Mucosa of descending colon (tissue), 3 donors: Measurements from ENCODE around the gene OFD1. TPM values are rescaled to one million over a fixed set of nuclear protein-coding genes. Genes with fewer than 3 reads are reported as not detected.

Experiments used
- ATAC-seq: fragments of 200-7000 bp; cut with Tn5 transposase; one replicate; pipeline ENCODE4 v1.9.1; 2020; ENCODE audit warnings: mild to moderate bottlenecking, moderate library complexity
- DNase-seq, 3 donors: peaks; one replicate each; pipeline ENCODE4 v3.0.0-alpha.2; 2020
- H3K36me3 ChIP-seq: fragments of 200-600 bp; one replicate; pipeline ENCODE4 v1.8.0; 2021; ENCODE audit warnings: low read depth, mild to moderate bottlenecking
- H3K4me1 ChIP-seq: fragments of 200-600 bp; one replicate; pipeline ENCODE4 v1.8.0; 2021; ENCODE audit warnings: low read depth, mild to moderate bottlenecking
- H3K4me3 ChIP-seq: fragments of 200-600 bp; one replicate; pipeline ENCODE4 v1.8.0; 2021; ENCODE audit warnings: mild to moderate bottlenecking
- H3K9me3 ChIP-seq: fragments of 200-600 bp; one replicate; pipeline ENCODE4 v1.8.0; 2021; ENCODE audit warnings: mild to moderate bottlenecking
- intact Hi-C, 2 donors: fragments of 100-400 bp; cut with DNase I in 1 of 2; cut with micrococcal nuclease in 1 of 2; formaldehyde crosslinking; loops; one replicate each; pipeline versions ENCODE4 v1.11.0 to v1.11.1; 2022; cut with DNase I, micrococcal nuclease
- total RNA-seq, 3 donors: library from RNA; stranded (reverse); fragmentation: NEBNext Ultra II Directional in 2 of 3; extraction: Animal tissue kit (Norgen Biotek cat#: 25700) in 2 of 3; gene quantifications; one replicate each; pipeline versions ENCODE4 v1.2.1 to v1.2.4, GENCODE V29; 2021 to 2023
- TF ChIP-seq, protein P1 (sequence below): fragments of 200-600 bp; IDR thresholded peaks from one replicate; pipeline ENCODE4 v1.8.0; 2022; ENCODE audit warnings: antibody characterized with exemption, mild to moderate bottlenecking
- donor health status: DM: no; HTN: no; CAD: no; lungs with moderate emphysema.
- donor health status: DM: no; HTN: no; CAD: no.
- donor health status: DM: no; HTN: yes; CAD: no.

The OFD1 gene
- total RNA-seq, 3 donors from 2014 or later, result 26.0 to 49.4 (median 32.6) TPM

DNA sequence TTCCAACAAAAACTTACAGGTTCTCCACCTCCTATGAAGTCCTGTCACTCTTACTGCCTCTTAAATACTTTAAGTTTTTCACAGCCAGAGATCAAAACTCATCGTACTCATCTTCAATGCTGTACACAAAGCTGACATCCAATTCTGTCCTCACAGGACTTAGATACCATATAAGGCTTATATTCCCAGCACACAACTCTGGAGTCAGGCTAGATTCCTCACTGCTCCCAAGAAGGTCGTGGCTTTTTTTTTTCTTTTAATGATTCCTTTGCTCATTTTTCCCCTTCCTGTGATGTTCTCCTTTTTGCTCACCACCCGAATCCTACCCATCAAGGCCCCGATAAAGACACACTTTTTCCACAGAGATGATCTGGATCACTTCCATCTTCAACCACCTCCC, 1.0 kb upstream of the OFD1 start:
- Histone ChIP-seq H3K9me3 (no peaks in the 10 kb centered on the region), H3K4me3 (no peak overlapping the region), H3K36me3 (no peaks in the 10 kb centered on the region), H3K4me1 (no peaks in the 10 kb centered on the region)
- TF ChIP-seq, protein P1, sequence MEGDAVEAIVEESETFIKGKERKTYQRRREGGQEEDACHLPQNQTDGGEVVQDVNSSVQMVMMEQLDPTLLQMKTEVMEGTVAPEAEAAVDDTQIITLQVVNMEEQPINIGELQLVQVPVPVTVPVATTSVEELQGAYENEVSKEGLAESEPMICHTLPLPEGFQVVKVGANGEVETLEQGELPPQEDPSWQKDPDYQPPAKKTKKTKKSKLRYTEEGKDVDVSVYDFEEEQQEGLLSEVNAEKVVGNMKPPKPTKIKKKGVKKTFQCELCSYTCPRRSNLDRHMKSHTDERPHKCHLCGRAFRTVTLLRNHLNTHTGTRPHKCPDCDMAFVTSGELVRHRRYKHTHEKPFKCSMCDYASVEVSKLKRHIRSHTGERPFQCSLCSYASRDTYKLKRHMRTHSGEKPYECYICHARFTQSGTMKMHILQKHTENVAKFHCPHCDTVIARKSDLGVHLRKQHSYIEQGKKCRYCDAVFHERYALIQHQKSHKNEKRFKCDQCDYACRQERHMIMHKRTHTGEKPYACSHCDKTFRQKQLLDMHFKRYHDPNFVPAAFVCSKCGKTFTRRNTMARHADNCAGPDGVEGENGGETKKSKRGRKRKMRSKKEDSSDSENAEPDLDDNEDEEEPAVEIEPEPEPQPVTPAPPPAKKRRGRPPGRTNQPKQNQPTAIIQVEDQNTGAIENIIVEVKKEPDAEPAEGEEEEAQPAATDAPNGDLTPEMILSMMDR, result no peak
- intact Hi-C loops, result no loop called here
- ATAC-seq (no peak), DNase-seq (no peak)

DNA sequence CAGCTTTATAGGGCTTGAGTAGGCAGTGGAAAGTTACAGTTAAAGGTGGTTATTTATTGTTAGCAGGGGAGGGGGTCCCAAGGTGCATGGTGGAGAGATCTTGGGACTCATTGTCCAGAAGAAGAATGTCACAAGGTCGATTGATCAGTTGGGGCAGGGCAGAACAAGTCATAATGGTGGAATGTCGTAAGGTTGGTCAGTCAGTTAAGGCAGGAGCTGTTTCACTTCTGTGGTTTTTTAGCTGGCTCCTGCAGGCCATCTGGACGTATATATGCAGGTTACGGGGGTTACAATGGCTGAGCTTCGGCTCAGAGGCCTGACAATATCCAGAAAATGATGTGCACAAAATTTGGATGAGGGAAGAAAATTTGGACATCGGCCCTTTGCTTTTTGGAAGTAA, 7.1 kb downstream of the OFD1 start:
- TF ChIP-seq, protein P1, result no peak
- Histone ChIP-seq H3K9me3 (no peaks in the 10 kb centered on the region), H3K36me3 (no peaks in the 10 kb centered on the region), H3K4me3 (no peak overlapping the region), H3K4me1 (no peaks in the 10 kb centered on the region)
- no peak for DNase-seq
- no peak for ATAC-seq
- intact Hi-C loops, result loop anchor here in 1 of 2 donors (5.0 kb wide), 1 partner anchor 84 kb away; no protein-coding TSS in a partner anchor

DNA sequence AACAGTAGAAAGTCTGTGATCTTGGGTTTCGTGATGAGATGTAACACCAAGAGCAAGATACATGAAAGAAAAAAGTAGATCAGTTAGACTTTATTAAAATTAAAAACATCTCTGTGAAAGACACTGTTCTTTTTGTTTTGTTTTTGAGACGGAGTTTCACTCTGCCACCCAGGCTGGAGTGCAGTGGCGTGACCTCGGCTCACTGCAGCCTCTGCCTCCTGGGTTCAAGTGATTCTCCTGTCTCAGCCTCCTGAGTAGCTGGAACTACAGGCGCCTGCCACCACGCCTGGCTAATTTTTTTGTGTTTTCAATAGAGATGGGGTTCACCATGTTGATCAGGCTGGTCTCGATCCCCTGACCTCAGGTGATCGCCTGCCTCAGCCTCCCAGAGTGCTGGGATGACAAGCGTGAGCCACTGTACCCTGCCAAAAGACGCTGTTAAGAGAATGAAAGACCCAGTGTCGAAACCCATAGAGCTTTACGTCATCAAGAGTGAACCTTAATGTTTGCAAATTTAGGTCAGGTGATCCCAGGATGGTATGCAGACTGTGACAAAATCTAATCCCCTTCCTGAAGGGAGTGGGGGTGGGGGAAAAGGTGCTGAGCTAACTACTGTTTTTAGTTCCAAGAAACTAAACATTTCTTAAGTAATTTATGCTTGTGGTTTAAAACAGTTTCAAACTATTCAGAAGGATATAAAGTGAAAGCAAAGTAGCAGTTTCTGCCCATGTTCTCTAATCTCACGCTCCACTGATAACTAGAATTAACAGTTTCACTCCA, 8.0 kb downstream of the OFD1 start:
- ATAC-seq (peak; percentile 58), DNase-seq (no peak)
- TF ChIP-seq, protein P1, result no peak
- Histone ChIP-seq H3K4me1 (no peaks in the 10 kb centered on the region), H3K9me3 (no peaks in the 10 kb centered on the region), H3K36me3 (no peaks in the 10 kb centered on the region), H3K4me3 (no peak overlapping the region)
- intact Hi-C loops, result loop anchor here in 1 of 2 donors (5.0 kb wide), 1 partner anchor 85 kb away; no protein-coding TSS in a partner anchor

DNA sequence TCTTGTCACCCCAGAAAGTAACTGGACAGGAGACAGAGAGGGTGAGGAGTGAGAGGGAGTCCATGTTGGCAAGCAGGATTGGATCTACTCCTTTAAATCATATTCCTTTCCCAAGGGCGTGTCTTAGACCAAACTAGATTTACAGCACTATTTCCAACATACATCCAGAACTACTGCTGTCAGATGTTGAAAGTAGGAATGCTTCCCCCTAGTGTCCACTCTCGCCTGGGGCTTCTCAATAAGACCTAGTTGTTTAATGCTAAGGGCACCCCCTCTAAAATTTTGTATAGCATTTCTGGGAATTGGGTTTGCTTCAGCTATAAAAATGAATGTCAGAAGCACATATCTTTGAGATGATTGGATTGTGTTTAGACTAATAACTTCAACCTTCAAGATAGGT, 13.3 kb downstream of the OFD1 start:
- TF ChIP-seq, protein P1, result no peak
- ATAC-seq, result peak; percentile 84
- intact Hi-C loops, result loop anchor here in 1 of 2 donors (5.0 kb wide), 1 partner anchor 284 kb away; no protein-coding TSS in a partner anchor
- Histone ChIP-seq H3K9me3 (no peaks in the 10 kb centered on the region), H3K36me3 (no peaks in the 10 kb centered on the region), H3K4me1 (no peaks in the 10 kb centered on the region), H3K4me3 (no peak overlapping the region)
- peak in 1 of 3 donors; percentile 78 for DNase-seq

DNA sequence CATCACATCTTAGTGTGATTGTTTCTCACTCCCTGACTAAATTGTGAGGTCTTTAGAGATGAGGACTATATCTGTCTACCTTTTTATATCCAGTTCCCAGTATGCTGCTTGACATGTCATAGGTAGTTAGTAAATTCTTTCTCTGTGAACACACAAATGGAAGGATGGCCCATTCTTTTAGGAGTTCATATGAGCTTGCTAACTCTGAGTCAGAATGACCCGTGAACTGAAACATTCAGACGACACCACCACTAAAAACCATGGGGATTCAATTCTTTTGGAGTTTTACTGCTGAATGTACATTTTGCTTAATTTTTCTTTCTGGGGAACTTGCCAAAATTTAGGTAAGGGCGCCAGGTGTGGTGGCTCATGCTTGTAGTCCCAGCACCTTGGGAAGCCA, 13.9 kb downstream of the OFD1 start:
- DNase-seq (no peak), ATAC-seq (no peak)
- no peaks in the 10 kb centered on the region for H3K4me1 ChIP-seq
- no peaks in the 10 kb centered on the region for H3K9me3 ChIP-seq
- no peaks in the 10 kb centered on the region for H3K36me3 ChIP-seq
- intact Hi-C loops, result loop anchor here in 1 of 2 donors (5.0 kb wide), 1 partner anchor 284 kb away; no protein-coding TSS in a partner anchor
- no peak overlapping the region for H3K4me3 ChIP-seq
- TF ChIP-seq, protein P1, result no peak
